ENCODE measurements around the gene UFSP1.

Gene UFSP1

DNA sequence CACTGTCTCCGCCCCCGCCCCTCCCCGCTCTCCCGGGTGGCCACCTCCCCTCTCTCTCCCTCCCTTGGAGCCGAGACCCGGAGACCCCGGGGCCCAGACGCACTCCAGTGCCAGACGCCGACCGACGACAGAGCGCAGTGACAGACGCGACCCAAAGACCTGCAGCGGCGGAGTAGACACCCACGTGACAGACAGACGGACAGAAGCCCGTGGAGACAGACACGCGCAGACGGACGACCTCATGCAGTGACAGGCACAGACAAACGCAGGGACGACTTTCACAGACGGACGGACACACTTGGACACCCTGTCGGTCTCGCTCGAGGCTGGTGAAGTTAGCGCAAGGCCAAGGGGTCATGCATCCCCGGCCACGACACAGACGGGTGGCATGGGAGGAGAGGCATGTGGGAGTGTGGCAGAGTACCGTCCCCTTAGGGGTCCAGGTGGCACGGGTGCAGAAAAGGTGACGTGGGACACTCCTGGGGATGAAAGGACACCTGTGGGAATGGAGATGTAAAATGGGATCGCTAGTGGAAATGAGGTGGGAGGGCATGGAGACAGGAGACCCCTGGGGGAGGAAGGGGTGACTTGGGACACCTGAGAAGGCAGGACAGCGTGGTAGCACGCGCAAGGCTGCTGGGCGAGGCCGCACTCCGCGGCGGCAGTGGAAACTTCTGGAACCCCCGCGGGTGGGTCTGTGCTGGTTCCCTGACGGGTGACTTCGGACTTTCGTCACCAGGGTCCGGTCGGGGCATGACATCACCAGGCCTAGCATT lies 6.6 kb upstream of the UFSP1 start:
- DNase-seq (ENCODE audit: low read depth in 3 of 3) = no peak

DNA sequence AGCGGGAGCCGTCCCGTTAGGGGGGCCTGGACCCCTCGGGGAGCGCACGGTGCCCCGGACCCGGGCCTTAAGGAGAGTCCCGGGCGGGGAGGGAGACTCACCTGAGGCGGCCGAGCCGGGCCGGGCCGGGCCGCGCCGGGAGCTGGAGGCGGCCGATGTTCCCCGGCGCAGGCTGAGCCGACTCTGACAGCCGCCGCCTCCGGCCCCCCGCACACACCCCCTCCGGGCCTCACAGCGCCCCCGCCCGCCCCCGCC lies 6.1 kb upstream of the UFSP1 start, which contains the start of gene ACHE:
TSS of gene ACHE (minus strand) at position 188 of the 255 bp plus-strand sequence. CDS start 1,656 bp downstream, outside the sequence.
- no peak for DNase-seq (ENCODE audit: low read depth in 3 of 3)

DNA sequence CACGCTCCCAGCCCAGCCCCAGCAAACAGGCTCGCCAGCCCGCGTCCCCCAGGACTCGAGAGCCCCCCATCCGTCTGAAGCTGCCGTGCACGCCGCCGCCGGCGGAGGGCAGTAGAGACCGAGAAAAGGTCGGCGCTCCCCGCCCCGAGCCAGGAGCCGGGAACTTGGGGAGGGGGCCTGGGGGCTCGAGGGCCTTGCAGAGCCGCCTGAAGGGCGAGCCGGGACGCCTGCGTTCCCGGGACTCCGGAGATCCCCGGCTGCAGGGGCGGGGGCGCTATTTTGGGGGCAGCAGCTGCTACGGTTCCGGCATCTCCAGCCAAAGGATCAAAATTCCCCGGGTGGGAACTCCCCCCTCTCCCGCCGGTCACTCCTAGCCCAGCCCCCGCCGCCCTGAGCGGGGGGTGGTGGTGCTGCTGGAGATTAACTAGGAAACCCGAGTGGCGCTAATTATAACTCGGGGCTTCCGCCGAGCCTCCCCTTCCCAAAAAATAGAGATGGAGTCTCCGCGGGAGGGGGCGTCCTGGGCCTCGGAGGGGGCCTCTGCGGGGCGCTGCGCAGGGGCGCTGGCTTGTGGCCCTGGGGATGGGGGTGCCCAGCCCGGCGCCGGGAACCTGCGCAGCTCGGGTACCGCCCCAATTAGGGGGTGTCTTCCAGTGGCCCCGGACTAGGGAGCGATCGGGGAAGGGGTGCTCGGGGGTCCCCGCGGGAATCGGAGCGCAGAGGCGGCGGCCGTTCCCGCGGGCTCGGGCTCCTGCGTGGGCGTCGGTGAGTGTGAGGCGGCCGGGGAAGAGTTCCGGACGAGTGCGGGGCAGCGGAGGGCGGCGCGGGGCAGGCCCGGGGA lies 5.6 kb upstream of the UFSP1 start:
- peak in 1 of 3 experiments; percentile 52 for DNase-seq (ENCODE audit: low read depth in 3 of 3)

DNA sequence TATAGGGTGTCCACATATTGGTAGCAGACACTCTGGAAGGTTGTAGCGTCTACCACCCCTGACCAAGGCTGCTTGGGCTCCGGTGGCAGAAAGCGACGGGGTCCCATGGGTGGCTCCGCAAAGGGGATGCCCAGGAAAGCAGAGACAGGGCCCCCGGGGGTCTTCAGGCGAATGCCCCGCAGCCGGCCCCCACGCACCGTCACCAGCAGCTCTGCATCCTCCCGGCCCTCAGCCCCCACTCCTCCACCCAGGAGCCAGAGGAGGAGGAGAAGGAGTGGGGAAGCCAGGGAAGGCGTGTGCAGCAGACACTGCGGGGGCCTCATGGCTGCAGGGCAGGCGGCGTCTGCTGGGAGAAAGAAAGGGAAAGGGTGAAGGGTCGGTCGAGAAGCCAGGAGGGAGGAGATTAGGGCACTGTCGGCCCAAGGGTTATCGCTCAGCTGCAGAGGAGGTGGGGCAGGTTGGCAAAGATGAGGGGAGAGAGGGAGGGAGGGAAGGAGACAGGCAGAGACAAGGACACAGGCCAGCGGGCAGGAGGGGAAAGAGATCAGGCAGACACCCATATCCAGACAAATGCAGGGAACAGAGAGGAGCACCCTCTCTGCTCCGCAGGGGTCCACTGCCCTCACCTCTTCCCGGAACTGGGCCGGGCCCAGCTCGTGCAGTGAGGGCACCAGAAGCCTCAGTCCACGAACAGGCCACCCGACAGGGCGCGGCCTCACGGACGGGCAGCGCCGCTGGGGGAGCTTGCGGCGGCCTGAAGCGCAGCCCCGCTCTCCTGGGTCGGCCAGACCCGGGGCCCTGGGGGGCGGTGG lies 4.6 kb upstream of the UFSP1 start:
- DNase-seq (ENCODE audit: low read depth in 3 of 3) = no peak

DNA sequence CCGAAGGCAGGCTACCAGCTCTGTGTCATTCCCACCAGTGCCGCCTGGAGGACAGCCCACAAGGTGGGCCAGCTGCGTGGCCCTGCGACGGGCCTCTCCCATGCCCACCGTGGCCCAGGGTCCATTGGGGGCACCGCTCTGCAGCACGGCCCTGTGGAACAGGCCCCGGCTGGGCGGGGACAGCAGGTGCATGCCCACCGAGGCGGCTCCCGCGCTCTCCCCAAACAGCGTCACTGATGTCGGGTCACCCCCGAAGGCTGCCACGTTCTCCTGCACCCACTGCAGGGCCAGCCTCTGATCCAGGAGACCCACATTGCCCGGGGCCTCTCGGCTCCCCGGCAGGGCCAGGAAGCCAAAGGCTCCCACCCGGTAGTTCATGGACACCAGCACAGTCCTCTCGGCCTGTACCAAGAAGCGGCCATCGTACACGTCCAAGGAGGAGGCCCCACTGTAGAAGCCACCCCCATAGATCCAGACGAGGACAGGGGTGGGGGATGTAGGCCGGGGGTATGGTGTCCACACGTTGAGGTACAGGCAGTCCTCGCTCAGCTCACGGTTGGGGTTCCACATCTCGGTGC lies 3.9 kb upstream of the UFSP1 start:
- DNase-seq (ENCODE audit: low read depth in 3 of 3) = no peak

DNA sequence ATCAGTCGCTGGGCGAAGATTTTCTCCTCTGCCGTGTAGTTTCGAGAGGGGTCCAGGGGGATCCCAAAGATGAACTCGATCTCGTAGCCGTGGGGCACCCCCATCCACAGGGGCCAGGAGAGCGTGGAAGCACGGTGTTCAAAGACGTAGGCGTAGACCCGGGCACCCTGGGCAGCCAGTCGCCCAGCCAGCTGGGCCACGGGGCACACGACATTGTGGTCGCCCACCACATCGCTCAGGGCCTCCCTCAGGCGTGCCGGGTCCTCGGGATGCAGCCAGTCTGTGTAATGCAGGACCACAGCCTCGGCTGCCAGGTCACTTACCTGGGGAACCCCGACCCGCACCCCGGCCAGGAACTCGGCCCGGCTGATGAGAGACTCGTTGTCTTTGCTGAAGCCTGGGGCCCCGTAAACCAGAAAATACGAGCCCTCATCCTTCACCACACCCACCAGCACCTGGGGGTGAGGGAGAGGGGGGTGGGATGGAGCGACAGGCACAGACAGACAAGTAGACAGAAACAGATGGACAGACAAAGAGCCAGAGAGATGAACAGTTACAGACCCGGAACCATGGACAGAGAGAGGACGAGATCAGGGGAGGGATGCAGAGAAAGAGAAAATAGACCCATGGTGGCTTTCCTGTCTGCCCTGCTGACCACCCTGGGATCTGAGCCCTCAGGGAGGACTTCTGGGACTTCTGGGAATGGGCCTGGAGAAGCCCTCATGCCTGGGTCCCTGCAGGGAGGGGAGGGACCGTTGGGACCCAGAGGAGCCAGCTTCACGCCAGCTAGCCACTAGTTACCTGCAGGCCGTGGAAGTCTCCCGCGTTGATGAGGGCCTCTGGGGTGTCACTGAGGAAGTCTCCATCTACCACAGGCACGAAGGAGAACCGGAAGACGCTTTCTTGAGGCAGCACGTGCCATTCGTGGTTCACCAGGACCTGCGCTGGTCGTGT lies 3.1 kb upstream of the UFSP1 start:
- DNase-seq (ENCODE audit: low read depth in 3 of 3) = no peak

DNA sequence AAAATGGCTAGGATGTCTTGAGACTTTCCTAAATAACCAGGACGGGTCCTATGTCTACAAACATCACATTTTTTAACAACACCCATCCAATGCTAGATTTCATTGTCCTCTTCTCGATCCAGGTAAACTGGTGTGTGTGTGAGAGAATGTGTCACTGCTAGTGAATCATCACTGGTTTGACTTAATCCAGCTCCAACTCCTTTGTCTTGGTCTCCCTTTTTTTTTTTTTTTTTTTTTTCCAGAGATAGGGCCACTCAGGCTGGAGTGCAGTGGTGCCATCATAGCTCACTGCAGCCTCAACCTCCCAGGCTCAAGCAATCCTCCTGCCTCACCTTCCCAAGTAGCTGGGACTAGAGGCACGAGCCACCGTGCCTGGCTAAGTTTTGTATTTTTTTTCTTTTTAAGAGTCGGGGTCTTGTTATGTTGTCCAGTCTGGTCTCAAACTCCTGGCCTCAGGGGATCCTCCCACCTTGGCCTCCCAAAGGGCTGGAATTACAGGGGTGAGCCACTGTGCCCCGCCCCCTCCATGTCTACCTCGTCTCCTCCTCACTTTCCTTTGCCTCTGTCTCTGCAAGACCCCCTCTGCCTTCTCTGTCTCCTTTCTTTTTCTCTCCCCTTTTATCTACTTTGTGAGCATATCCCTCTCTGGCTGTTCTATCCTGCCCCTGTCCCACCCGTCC lies 2.2 kb upstream of the UFSP1 start:
- DNase-seq (ENCODE audit: low read depth in 3 of 3) = no peak

DNA sequence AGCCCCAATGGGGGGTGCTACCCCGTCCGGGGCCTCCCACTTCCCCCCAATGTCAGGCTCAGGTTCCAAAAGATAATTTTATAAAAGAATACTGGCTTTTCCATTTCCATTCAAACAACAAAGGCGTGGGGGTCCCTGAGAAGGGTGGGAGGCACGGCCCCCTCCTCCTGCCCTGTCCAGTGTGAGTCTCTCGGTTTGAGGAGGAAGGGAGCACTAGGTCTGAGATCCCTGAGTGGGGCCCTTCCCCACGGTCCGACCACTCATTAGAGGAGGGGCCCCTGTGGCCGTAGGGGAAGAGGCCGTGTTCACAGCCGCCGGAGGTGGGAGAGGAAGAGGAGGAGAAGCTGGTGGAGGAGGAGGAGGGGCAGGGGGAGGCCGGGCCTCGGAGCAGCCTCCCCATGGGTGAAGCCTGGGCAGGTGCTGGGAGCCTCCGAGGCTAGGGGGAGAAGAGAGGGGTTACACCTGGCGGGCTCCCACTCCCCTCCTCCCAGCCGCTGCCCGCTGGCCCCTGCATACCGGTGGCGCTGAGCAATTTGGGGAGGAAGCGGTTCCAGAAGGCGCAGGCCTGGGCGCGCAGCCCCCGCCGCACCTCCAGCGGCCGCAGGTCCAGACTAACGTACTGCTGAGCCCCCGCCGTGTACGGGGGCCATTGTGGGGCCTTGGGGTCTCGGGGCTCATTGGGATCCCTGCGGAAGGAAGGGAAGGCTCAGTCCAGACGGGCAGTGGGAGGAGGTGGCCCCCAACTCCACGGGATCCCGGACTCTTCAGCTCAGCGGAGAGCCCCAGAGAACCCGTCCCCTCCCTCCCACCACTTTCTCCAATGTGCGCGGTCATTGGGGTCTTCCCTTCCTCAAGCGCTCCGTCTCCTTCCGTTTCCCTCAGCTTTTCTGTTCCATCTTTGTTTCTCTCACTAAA lies 1.4 kb upstream of the UFSP1 start:
- no peak for DNase-seq (ENCODE audit: low read depth in 3 of 3)

DNA sequence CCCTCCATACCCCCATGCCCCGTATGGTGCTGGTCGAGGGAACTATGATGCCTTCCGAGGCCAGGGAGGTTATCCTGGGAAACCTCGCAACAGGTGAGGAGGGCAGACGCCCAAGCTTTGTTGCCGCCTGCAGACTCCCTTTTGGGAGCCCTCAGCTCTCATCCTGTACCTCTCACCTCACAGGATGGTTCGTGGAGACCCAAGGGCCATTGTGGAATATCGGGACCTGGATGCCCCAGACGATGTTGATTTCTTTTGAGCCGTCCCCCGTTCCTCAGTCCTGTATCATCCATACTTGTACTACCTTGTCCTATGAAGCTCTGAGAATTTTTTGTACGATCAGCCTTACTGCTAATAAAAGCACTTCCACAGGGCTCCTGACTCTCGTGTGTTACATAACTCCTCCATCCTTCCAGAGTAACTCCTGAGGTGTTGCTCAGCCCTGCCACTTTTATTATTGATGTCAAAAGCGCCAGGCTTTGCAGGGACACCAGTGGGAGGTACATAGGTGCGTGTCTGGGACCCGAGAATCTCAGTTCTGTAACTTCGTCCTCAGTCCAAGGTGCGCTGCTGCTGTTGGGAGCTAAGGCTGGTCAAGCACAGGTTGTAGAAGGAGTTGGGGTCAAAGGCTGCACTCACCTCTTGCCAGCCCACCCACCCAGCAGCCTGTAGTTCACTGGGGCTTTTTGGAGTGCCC lies 1.1 kb downstream of the UFSP1 start:
- no peak for DNase-seq (ENCODE audit: low read depth in 3 of 3)

DNA sequence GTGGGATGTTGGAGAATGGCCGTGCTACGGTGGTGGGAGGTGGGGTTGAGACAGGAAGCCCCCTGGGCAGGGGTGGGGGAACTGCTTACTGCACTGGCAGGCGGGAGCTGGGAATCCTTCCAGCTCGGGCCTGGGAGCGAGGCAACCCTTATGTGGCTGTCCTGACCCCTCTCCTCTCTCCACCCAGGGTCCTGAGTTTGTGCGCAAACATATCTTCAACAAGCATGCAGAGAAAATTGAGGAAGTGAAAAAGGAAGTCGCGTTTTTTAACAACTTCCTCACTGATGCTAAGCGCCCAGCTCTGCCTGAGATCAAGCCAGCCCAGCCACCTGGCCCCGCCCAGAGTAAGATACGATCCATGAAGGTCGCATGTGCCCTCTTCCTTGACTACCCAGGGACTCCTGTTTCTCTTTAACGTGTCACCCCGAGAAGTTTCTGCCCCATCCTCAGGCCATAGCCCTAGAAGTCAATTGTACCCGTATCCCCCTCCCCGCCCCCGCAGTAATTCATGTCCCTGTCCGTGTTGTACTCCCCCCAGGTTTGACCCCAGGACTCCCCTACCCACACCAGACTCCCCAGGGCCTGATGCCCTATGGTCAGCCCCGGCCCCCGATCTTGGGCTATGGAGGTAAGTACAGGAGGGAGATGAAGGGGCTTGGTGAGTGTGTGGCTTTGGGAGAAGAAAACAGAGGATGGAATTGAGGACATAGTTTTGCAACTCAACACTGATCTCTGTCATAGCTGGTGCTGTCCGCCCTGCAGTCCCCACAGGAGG lies 1.8 kb downstream of the UFSP1 start:
- DNase-seq (ENCODE audit: low read depth in 3 of 3) = peak in 1 of 3 experiments; percentile 47

DNA sequence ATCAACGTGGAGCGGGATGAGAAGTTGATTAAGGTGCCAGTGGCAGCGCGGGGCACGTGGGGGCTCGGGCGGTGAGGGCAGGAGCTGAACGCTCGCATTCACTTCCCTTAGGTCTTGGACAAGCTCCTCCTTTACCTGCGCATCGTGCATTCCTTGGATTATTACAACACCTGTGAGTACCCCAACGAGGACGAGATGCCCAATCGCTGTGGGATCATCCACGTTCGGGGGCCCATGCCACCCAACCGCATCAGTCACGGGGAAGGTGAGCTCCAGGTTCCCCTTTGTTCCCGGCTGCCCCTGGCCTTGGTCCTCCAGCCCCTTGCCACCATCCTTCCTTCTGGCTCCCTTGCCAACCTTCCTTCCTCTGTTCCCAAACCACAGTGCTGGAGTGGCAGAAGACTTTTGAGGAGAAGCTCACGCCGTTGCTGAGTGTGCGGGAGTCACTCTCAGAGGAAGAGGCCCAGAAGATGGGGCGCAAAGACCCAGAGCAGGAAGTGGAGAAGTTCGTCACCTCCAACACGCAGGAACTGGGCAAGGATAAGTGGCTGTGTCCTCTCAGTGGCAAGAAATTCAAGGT lies 2.5 kb downstream of the UFSP1 start:
- no peak for DNase-seq (ENCODE audit: low read depth in 3 of 3)

DNA sequence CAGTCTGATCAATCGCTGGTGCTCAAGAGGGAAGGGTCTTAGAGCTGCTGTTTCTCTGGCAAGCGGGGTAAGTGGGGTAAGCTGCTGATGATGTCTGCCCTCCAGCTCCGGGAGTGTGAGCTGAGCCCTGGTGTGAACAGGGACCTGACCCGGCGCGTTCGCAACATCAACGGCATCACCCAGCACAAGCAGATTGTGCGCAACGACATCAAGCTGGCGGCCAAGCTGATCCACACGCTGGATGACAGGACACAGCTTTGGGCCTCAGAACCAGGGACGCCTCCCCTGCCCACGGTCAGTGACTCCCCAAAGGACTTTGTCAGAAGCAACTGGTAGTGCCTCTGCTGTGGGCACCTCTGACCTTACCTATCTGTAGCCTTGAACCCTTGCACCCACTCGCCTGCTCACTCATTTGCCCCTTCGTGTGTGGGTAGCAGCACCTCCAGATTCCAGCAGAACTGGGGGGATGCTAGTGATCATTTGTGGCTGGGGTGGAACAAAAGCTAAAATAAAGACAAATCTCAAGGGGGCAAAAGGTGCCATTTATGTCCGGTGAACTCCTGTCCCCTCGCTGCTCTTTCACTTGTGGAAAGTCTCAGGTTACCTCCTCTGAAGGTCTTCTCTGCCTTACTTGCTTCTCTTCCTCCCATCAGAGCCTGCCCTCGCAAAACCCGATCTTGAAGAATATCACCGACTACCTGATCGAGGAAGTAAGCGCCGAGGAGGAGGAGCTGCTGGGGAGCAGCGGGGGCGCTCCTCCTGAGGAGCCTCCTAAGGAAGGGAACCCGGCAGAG lies 3.2 kb downstream of the UFSP1 start:
- DNase-seq (ENCODE audit: low read depth in 3 of 3) = no peak

DNA sequence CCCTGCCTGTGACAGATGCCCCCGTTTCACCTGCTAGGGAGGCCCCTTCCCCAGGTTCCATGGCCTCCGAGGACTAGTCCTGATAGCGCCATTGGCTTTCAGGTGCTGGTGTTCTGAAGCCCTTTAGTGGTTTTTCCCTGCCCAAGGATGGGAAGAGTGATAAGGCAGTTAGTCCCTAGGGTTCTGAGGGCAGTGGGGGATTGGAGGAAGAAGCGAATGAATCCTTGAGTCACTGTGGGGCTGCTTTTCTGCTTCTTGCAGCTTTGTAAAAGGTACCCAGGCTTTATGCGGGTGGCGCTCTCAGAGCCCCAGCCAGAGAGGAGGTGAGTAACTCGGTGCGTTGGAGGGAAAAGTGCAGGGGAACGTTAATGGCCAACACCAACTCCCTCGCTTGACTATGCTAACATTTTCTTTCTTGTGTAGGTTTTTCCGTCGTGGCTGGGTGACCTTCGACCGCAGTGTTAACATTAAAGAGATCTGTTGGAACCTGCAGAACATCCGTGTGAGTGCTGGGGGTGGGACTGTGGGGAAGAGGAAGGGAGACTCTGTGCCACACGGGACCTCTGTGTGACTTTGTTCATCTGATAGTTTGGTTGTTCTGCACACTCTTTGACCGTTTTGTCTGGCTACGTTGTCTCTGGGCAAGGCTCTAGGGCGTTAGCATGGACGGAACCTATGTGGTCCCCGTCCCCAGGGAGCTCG lies 3.9 kb downstream of the UFSP1 start:
- no peak for DNase-seq (ENCODE audit: low read depth in 3 of 3)

DNA sequence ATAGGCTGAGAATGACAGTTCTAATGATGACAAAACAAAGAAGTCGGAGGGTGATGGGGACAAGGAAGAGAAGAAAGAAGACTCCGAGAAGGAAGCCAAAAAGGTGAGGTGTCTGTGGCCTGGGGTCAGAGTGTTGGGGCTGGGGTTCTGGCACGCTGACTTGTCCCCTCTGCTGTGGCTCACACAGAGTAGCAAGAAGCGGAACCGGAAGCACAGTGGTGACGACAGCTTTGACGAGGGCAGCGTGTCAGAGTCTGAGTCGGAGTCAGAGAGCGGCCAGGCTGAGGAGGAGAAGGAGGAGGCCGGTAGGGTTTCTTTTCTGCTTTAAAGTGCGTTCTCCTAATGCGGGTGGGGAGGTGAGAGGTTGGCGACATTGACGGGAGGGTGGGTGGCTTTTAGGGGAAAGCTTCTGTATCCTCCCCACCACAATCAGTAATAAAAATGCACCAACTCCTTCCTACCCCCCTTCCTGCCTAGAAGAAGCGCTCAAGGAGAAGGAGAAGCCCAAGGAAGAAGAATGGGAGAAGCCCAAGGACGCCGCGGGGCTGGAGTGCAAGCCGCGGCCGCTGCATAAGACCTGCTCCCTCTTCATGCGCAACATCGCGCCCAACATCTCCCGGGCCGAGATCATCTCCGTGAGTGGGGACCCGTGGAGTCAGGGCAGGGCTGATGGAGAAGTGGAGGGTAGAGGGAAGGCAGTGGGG lies 4.6 kb downstream of the UFSP1 start:
- DNase-seq (ENCODE audit: low read depth in 3 of 3) = no peak

DNA sequence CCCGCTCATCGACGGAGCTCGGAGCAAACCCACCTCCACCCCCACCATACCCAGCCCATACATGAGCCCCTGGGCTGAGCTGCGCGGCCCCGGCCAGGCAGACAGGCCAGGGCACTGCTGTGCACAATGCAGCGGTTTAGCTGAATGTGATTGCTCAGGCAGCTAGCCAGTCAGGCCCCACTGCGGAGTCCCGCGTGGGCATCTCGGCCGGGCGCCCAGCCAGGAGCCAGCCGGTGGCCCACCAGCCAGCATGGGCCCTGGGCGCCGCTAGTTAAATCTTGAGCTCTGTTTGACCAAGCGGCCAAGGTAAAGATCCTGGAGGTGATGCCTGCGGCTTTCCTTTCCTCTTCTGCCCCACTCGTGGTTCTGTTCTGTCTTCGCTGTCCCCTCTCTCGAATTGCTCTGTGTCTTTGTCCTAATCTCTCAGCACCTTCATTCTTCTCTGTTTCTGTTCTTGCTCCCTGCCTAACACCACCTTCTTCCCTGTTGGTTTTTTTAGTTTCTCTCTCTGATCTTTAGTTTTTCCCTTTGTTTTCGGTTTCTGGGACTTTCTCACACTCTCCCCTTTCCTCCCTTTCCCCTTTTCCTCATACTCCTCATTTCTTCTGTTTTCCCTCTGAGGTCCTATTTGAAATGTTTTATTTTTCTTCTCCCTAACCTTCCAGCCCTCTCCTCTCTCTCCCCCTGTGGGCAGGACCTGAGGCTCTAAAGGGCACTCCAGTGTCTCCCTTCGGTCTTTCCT lies 6.6 kb downstream of the UFSP1 start:
- no peak for DNase-seq (ENCODE audit: low read depth in 3 of 3)
